ENCODE data around the gene LCNL1.

Gene LCNL1

DNA sequence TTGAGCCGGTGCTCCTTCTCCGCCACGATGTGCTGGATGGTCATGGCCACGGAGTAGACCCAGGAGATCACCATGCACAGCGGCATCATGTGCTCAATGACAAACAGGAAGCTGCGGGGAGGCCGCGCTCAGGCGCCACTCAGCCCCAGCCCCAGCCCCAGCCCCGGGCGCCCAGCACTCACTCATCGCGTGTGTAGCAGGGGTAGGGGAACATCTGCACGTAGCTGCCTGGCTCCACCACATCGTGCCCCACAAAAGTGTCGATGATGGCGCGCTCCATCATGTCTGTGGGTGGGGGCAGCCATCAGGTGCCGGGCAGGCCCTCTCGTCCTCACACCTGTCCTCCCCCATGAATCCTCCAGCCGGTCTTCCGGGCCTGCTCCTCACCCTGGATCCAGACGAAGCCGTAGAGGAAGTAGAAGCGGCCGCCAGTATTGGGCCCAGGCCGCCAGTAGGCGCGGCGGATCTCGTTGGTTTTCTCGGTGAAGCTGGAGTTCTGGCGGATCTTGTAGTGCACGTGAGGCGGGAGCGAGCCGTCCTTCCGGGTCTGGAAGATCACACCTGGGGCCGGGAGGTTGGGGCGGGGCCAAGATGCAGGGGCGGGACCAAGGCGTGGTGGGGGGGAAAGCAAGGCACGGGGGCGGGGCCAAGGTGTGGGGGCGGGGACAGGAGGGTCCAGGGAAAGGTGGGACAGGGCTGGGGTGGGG is 35.2 kb downstream of the LCNL1 start:
- TF ChIP-seq, protein P1, sequence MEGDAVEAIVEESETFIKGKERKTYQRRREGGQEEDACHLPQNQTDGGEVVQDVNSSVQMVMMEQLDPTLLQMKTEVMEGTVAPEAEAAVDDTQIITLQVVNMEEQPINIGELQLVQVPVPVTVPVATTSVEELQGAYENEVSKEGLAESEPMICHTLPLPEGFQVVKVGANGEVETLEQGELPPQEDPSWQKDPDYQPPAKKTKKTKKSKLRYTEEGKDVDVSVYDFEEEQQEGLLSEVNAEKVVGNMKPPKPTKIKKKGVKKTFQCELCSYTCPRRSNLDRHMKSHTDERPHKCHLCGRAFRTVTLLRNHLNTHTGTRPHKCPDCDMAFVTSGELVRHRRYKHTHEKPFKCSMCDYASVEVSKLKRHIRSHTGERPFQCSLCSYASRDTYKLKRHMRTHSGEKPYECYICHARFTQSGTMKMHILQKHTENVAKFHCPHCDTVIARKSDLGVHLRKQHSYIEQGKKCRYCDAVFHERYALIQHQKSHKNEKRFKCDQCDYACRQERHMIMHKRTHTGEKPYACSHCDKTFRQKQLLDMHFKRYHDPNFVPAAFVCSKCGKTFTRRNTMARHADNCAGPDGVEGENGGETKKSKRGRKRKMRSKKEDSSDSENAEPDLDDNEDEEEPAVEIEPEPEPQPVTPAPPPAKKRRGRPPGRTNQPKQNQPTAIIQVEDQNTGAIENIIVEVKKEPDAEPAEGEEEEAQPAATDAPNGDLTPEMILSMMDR (IDR thresholded peaks at IDR 0.05; ENCODE audit: low read depth, low read length, missing control alignments) = no peak
- H3K4me3 ChIP-seq (ENCODE audit: low read depth, low read length) = no peak overlapping the region
- DNase-seq (ENCODE audit: low read depth) = no peak

DNA sequence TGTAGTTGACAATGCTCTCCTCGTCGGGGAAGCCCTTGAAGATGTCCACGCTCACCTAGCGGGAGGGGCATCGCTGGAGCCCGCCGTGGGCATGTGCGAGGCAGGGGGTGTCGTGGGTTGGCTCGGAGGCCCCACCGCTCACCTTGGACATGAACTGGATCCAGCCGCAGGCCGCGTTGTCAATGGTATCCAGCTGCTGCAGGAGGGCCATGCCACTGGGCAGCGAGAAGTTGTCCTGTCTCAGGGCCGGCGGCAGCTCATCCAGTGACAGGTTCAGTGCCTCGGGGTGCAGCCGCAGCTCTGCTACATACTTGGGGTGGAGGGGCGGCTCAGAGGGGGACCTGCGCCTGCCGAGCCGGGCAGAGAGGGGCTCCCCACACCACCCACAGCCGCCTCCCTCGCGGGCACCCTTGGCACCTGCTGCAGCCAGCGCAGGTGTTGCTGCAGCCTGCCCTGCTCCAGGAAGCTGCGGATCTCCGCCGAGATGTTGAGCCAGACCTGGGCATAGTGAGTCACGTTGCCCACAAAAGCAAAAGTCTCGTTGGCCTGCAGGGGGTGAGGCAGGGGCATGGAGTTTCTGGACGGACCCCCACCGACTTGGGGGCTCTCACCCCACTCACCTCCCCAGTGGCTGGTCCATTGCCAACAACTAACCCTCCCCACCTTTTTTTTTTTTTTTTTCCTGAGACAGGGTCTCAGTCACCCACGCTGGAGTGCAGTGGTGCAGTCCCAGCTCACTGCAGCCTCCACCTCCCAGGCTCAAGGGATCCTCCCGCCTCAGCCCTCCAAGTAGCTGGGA is 36.2 kb downstream of the LCNL1 start:
- TF ChIP-seq, protein P1 (IDR thresholded peaks at IDR 0.05; ENCODE audit: low read depth, low read length, missing control alignments) = no peak
- no peak overlapping the region for H3K4me3 ChIP-seq (ENCODE audit: low read depth, low read length)
- DNase-seq (ENCODE audit: low read depth) = no peak

DNA sequence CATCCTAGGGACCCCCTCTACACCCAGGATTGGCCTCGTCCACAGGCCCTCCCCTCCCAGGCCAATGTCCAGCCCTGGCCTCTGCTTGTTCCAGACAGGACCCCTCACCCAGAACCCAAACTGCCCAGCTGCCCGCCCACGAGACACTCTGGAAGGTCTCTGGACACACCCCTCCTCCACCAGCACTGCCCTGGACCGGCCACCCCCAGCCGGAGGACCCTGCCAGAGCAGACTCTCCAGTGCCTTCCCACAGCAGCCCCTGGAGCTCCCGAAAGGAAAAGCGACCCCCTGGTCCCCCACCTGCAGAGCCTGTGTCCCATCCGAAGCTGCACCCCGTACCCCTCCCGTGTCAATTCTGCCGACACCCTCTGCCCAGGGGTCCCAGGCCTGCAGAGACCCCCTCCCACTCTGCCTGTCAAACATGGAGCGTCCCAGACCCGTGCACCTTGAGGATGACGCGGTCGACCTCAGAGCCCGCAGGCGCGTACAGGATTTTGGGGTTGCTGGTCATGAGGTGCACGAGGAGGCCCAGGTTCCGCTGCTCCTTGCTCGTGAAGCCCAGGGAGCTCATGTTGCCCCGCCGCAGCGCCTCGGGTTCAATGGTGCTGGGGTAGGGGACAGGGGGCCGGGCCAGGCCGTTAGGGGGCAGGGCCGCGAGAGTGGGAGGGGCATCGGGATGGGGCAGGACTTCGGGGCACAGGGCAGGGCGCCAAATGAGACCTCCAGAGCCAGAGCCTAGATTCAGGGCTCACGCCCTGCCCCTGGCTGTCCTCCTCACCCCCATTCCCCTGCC is 37.3 kb downstream of the LCNL1 start:
- TF ChIP-seq, protein P1 (IDR thresholded peaks at IDR 0.05; ENCODE audit: low read depth, low read length, missing control alignments) = no peak
- no peak for DNase-seq (ENCODE audit: low read depth)
- H3K4me3 ChIP-seq (ENCODE audit: low read depth, low read length) = no peak overlapping the region

DNA sequence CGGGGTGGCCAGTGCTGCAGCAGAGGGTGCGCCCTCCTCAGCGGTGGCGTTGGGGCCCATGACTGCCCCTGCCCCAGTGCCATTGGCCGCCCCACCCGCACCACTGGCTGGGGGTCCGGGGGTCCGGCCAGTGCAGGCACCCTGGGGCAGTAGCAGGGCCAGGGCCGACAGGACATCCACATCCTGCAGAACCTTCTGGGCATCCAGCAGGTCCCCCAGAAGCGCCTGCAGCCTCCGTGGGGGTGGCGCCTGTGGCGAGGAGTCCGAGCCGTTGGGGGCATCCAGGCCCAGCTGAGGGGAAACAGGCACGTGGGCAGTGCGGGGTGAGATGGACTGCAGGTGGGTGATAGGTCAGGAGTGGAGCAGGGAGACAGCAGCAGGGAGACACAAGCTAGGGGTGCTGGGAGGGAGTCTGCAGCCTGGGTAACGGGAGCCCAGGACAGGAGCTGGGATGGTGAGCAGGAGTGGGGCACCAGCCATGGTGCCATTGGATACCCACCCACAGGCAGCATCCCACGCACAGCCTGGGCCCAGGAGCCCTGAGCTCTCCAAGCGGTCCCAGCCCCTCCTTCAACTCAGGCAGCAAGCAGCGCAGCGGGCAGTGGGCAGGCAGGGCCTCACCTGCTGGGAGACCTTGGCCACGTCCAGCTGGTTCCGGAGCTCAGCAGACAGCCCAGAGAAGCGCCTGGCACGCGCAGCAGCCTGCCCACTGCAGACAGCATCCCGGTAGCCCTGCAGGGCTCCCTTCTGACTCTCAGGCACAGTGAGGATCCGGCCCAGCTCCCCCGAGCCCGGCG is 38.2 kb downstream of the LCNL1 start:
- no peak overlapping the region for H3K4me3 ChIP-seq (ENCODE audit: low read depth, low read length)

DNA sequence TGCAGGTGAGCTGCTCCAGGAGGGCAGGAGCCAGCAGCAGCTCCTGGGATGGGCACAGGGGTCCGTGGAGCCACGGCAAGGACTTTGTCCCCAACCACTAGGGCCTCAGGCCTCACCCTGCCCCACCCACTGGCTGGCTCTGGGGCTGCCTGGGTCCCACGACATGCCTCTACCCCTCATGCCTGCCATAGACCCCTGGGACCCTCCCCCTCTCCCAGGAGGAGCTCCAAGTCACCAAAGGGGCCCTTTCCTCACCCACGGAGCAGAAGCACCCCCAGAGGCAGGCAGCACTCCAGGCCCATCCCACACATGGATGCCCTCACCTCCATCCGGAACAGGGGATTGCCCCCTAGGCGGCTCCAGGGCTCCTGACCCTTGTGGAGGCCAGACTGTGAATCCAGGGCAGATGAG is 38.8 kb downstream of the LCNL1 start:
- TF ChIP-seq, protein P1 (IDR thresholded peaks at IDR 0.05; ENCODE audit: low read depth, low read length, missing control alignments) = no peak
- H3K4me3 ChIP-seq (ENCODE audit: low read depth, low read length) = no peak overlapping the region
- DNase-seq (ENCODE audit: low read depth) = no peak

More for the DNA sequence above, 38.2 kb downstream of the LCNL1 start:
- TF ChIP-seq, protein P1 (IDR thresholded peaks at IDR 0.05; ENCODE audit: low read depth, low read length, missing control alignments) = no peak
- DNase-seq (ENCODE audit: low read depth) = no peak

DNA sequence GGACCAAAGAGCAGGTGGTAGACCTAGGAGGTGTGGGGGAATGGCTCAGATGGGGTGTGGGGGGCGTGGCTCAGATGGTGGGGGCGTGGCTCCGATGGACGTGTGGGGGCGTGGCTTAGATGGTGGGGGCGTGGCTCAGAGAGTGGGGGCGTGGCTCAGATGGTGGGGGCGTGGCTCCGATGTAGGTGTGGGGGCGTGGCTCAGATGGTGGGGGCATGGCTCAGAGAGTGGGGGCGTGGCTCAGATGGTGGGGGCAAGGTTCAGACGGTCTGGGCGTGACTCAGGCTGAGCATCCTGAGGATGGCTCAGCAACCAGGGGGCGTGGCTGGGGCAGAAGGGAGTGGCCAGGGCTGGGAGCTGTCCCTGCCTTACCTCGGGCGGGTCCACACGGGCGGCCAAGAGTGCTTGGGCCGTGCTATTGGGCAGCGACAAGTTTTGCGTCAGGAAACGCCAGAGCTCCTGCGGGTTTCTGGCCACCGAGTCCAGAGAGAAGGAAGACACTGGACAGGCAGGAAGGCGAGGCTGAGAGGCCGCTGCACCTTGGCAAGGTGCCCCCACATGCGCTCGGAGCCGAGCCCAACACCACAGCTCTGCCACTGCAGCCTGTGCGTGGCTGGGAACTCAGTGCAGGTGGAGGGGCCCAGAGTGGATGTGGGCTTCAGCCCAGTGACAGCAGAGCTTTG is 39.3 kb downstream of the LCNL1 start:
- TF ChIP-seq, protein P1 (IDR thresholded peaks at IDR 0.05; ENCODE audit: low read depth, low read length, missing control alignments) = no peak
- no peak for DNase-seq (ENCODE audit: low read depth)
- H3K4me3 ChIP-seq (ENCODE audit: low read depth, low read length) = no peak overlapping the region
